A673 (cell line): ENCODE measurements around the gene TCF7L1. TPM values are rescaled to one million over a fixed set of nuclear protein-coding genes. Genes with fewer than 3 reads are reported as not detected.

Experiments used
- BruUV-seq: library from RNA; stranded (reverse); fragments of 400-500 nt; replicated peaks from 2 replicates; lab custom pipeline; 2021; lab: Mats Ljungman, UMichigan
- CTCF ChIA-PET: fragments of 300-600 bp; sonication (Branson Sonifier 250); formaldehyde crosslinking; loops from one replicate; lab custom pipeline; 2022; ENCODE audit warnings: antibody characterized with exemption; lab: Charles Lee
- POLR2A ChIA-PET: fragments of 300-600 bp; sonication (Branson Sonifier 250); formaldehyde crosslinking; loops from one replicate; lab custom pipeline; 2022; ENCODE audit warnings: antibody characterized with exemption; ENCODE audit not compliant: low non-redundant PET; lab: Charles Lee
- DNase-seq: peaks from one replicate; pipeline ENCODE4 v3.0.0-alpha.2; 2015; ENCODE audit warnings: low spot score
- H3K27ac ChIP-seq: fragments of 200-600 bp; sonication (generic); 2 replicates; pipeline ENCODE4 v1.5.1; 2016; ENCODE audit warnings: mixed run types, low read depth, mild to moderate bottlenecking, mixed read lengths, antibody characterized with exemption, low read length; ENCODE audit not compliant: poor library complexity, severe bottlenecking
- H3K27me3 ChIP-seq: fragments of 200-600 bp; sonication (generic); replicated peaks from 2 replicates; pipeline ENCODE4 v1.6.1; 2017; ENCODE audit warnings: mixed run types, low read depth, mild to moderate bottlenecking, mixed read lengths, antibody characterized with exemption, low read length; ENCODE audit not compliant: insufficient read depth, poor library complexity
- H3K36me3 ChIP-seq: fragments of 200-600 bp; sonication (generic); 2 replicates; pipeline ENCODE4 v1.6.1; 2016; ENCODE audit warnings: mixed run types, mild to moderate bottlenecking, mixed read lengths, antibody characterized with exemption, low read length; ENCODE audit not compliant: insufficient read depth, poor library complexity, severe bottlenecking
- H3K4me1 ChIP-seq: fragments of 200-600 bp; sonication (generic); 2 replicates; pipeline ENCODE4 v1.6.1; 2017; ENCODE audit warnings: mixed run types, mild to moderate bottlenecking, mixed read lengths, antibody characterized with exemption, low read length; ENCODE audit not compliant: insufficient read depth, poor library complexity, severe bottlenecking
- H3K4me3 ChIP-seq: fragments of 200-600 bp; sonication (generic); 2 replicates; pipeline ENCODE4 v1.5.1; 2016; ENCODE audit warnings: low read depth, mixed run types, mild to moderate bottlenecking, mixed read lengths, low read length; ENCODE audit not compliant: poor library complexity, severe bottlenecking
- H3K9me3 ChIP-seq: fragments of 200-600 bp; sonication (generic); 2 replicates; pipeline ENCODE4 v1.6.1; 2016; ENCODE audit warnings: mixed run types, low read depth, mild to moderate bottlenecking, mixed read lengths, antibody characterized with exemption, low read length; ENCODE audit not compliant: poor library complexity, severe bottlenecking
- CTCF ChIP-seq: fragments of 300-800, 200-600 bp; sonication (generic); conservative IDR thresholded peaks from 2 replicates; pipeline ENCODE4 v1.5.1; 2017; ENCODE audit warnings: low read depth, mild to moderate bottlenecking, antibody characterized with exemption, low read length, moderate library complexity, mixed read lengths
- EZH2 ChIP-seq: fragments of 200-600 bp; sonication (generic); IDR thresholded peaks from 2 replicates; pipeline ENCODE4 v1.6.1; 2017; ENCODE audit warnings: borderline replicate concordance, low read depth, mild to moderate bottlenecking, mixed read lengths, antibody characterized with exemption, low read length; ENCODE audit not compliant: poor library complexity, severe bottlenecking
- intact Hi-C: fragments of 100-400 bp; cut with micrococcal nuclease; formaldehyde crosslinking; loops from one replicate; pipeline ENCODE4 v1.10.0; 2022; ENCODE audit not compliant: unreplicated experiment
- total RNA-seq: library from RNA; stranded (reverse); gene quantifications from 2 replicates; pipeline ENCODE4 v1.2.3, GENCODE V29; 2021

Gene TCF7L1
- total RNA-seq, 1 experiment from 2014 or later, result 21.9 TPM

- H3K27ac ChIP-seq, result no peak overlapping the region
- TF ChIP-seq CTCF (no peak), EZH2 (no peak)
- H3K36me3 ChIP-seq, result peaks cover 3% of the 10 kb centered on the region
- peaks cover 18% of the 10 kb centered on the region for H3K4me1 ChIP-seq
- POLR2A ChIA-PET, result no interaction called here
- no peak for DNase-seq
- no peaks in the 10 kb centered on the region for H3K27me3 ChIP-seq
- intact Hi-C loops, result no loop called here
- H3K4me3 ChIP-seq, result no peak overlapping the region
- H3K9me3 ChIP-seq, result no peaks in the 10 kb centered on the region
- BruUV-seq, result no TSS peak
- CTCF ChIA-PET, result interaction anchor here (0.6 kb wide), 1 partner anchor 44 kb away, joined by 3 read pairs; no protein-coding TSS in a partner anchor
Measured at GRCh38 chr2:85135660-85135914, 2.4 kb downstream of the TCF7L1 start.

- Histone ChIP-seq H3K4me3 (no peak overlapping the region), H3K27me3 (no peaks in the 10 kb centered on the region), H3K9me3 (no peaks in the 10 kb centered on the region), H3K4me1 (peaks cover 14% of the 10 kb centered on the region), H3K27ac (no peak overlapping the region), H3K36me3 (peaks cover 6% of the 10 kb centered on the region)
- no peak for TF ChIP-seq CTCF
- intact Hi-C loops, result no loop called here
- CTCF ChIA-PET, result no interaction called here
- BruUV-seq, result no TSS peak
- POLR2A ChIA-PET, result no interaction called here
- no peak for DNase-seq
Measured at GRCh38 chr2:85137156-85137555, 4.0 kb downstream of the TCF7L1 start.

GRCh38 chr2:85143463-85144082, 10.4 kb downstream of the TCF7L1 start:
- no peak for DNase-seq
- TF ChIP-seq EZH2 (no peak), CTCF (no peak)
- no peak overlapping the region for H3K4me3 ChIP-seq
- no TSS peak for BruUV-seq
- H3K27me3 ChIP-seq, result no peaks in the 10 kb centered on the region
- intact Hi-C loops, result no loop called here
- H3K36me3 ChIP-seq, result peaks cover 3% of the 10 kb centered on the region
- H3K27ac ChIP-seq, result no peak overlapping the region
- H3K4me1 ChIP-seq, result no peaks in the 10 kb centered on the region
- ChIA-PET POLR2A (no interaction called here), CTCF (no interaction called here)
- H3K9me3 ChIP-seq, result no peaks in the 10 kb centered on the region
